Natural killer cell (primary cell): ENCODE results near the gene MCTP2. TPM values are rescaled to one million over a fixed set of nuclear protein-coding genes. Genes with fewer than 3 reads are reported as not detected.

Experiments
- ATAC-seq, 3 donors: fragments of 150-1000 bp in 2 of 3; fragments of 200-7000 bp in 1 of 3; cut with Tn5 transposase; 1 replicate in 1 of 3; 2 replicates in 2 of 3; pipeline ENCODE4 v1.10.0; 2021; ENCODE audit warnings: mild to moderate bottlenecking in 2 of 3, moderate library complexity in 2 of 3
- DNase-seq, 2 donors: peaks; one replicate each; pipeline versions ENCODE4 v3.0.0 to v3.0.0-alpha.2; 2013 to 2021; ENCODE audit warnings: mixed read lengths in 1 of 2
- H3K27ac ChIP-seq: one replicate; pipeline ENCODE4 v1.5.1; 2013; ENCODE audit warnings: mild to moderate bottlenecking, low read length
- H3K27me3 ChIP-seq: one replicate; pipeline ENCODE4 v1.6.1; 2013; ENCODE audit warnings: low read length; ENCODE audit not compliant: control insufficient read depth, insufficient read depth
- H3K36me3 ChIP-seq: one replicate; pipeline ENCODE4 v1.6.1; 2013; ENCODE audit warnings: low read length; ENCODE audit not compliant: control insufficient read depth, insufficient read depth
- H3K4me1 ChIP-seq: one replicate; pipeline ENCODE4 v1.6.1; 2013; ENCODE audit warnings: low read length; ENCODE audit not compliant: control insufficient read depth, insufficient read depth
- H3K4me3 ChIP-seq: one replicate; pipeline ENCODE4 v1.5.1; 2013; ENCODE audit warnings: low read length
- H3K9me3 ChIP-seq: one replicate; pipeline ENCODE4 v1.6.1; 2013; ENCODE audit warnings: low read length; ENCODE audit not compliant: control insufficient read depth, insufficient read depth
- H3K27ac Mint-ChIP-seq, 2 donors: one replicate each; pipeline ENCODE4 v1.8.0; 2022; ENCODE audit warnings: mild to moderate bottlenecking in 2 of 2, mixed read lengths in 2 of 2, moderate library complexity in 1 of 2
- H3K27me3 Mint-ChIP-seq, 2 donors: one replicate each; pipeline ENCODE4 v1.8.0; 2022; ENCODE audit warnings: low read depth in 2 of 2, mixed read lengths in 2 of 2
- H3K36me3 Mint-ChIP-seq: one replicate; pipeline ENCODE4 v1.8.0; 2022; ENCODE audit warnings: mixed read lengths
- H3K4me1 Mint-ChIP-seq, 2 donors: one replicate each; pipeline ENCODE4 v1.8.0; 2022; ENCODE audit warnings: mixed read lengths in 2 of 2
- H3K4me3 Mint-ChIP-seq: one replicate; pipeline ENCODE4 v1.8.0; 2022; ENCODE audit warnings: mild to moderate bottlenecking, moderate library complexity, mixed read lengths
- H3K9me3 Mint-ChIP-seq, 2 donors: one replicate each; pipeline ENCODE4 v1.8.0; 2022; ENCODE audit warnings: mixed read lengths in 2 of 2
- CTCF ChIP-seq: fragments of 200-600 bp; IDR thresholded peaks from one replicate; pipeline ENCODE4 v1.8.0; 2022; ENCODE audit warnings: antibody characterized with exemption
- WGBS: methylation state at CpG from one replicate; pipeline ENCODE4 v1.1.7; 2013; ENCODE audit warnings: missing lambda C conversion rate; ENCODE audit not compliant: insufficient coverage; 5-methylcytosine and 5-hydroxymethylcytosine counted together
- intact Hi-C: fragments of 100-400 bp; cut with micrococcal nuclease; formaldehyde crosslinking; loops from one replicate; pipeline ENCODE4 v1.14.2; 2022
- total RNA-seq, 4 donors: library from RNA; stranded (reverse); fragments of 120-200 nt in 1 of 4; gene quantifications; one replicate each; pipeline versions ENCODE4 v1.2.3 to v1.2.4, GENCODE V29; 2013 to 2022

The MCTP2 gene
- total RNA-seq, 3 donors from 2014 or later (not counting 1 experiment from before 2014, with no cell fraction given) = 235 to 312 (median 261) TPM

- WGBS = 98% methylated on average over 3 of the region's 3 CpGs
- no peak for TF ChIP-seq CTCF
- peaks cover 69% of the 10 kb centered on the region for H3K36me3 ChIP-seq
Observed at GRCh38 chr15:94353488-94353820, 122.1 kb downstream of the MCTP2 start.

GRCh38 chr15:94354655-94355054 is 123.3 kb downstream of the MCTP2 start:
- H3K9me3 ChIP-seq = no peaks in the 10 kb centered on the region
- no peak overlapping the region for H3K4me3 ChIP-seq
- peaks cover 68% of the 10 kb centered on the region for H3K36me3 ChIP-seq
- no peaks in the 10 kb centered on the region for H3K36me3 Mint-ChIP-seq
- no peak overlapping the region for H3K27ac ChIP-seq
- H3K27me3 ChIP-seq = no peaks in the 10 kb centered on the region
- H3K4me1 Mint-ChIP-seq = peaks cover 6 to 39% of the 10 kb centered on the region in 2 donors
- H3K4me3 Mint-ChIP-seq = no peak overlapping the region
- ATAC-seq (no peak), DNase-seq (no peak)
- peak overlapping the region; percentile 14 to 47 for H3K27ac Mint-ChIP-seq
- H3K27me3 Mint-ChIP-seq = no peaks in the 10 kb centered on the region
- no peak for TF ChIP-seq CTCF
- 94% methylated on average over 7 of the region's 9 CpGs for WGBS
- intact Hi-C loops = no loop called here
- no peaks in the 10 kb centered on the region for H3K9me3 Mint-ChIP-seq
- no peaks in the 10 kb centered on the region for H3K4me1 ChIP-seq

More at GRCh38 chr15:94353488-94353820, 122.1 kb downstream of the MCTP2 start:
- intact Hi-C loops = no loop called here
- H3K27ac Mint-ChIP-seq = no peak overlapping the region
- ATAC-seq (no peak), DNase-seq (no peak)
- H3K27me3 ChIP-seq = no peaks in the 10 kb centered on the region
- H3K36me3 Mint-ChIP-seq = no peaks in the 10 kb centered on the region
- no peaks in the 10 kb centered on the region for H3K4me1 ChIP-seq
- H3K27ac ChIP-seq = no peak overlapping the region
- H3K9me3 ChIP-seq = no peaks in the 10 kb centered on the region
- no peak overlapping the region for H3K4me3 Mint-ChIP-seq
- no peaks in the 10 kb centered on the region for H3K27me3 Mint-ChIP-seq
- peaks cover 14 to 46% of the 10 kb centered on the region in 2 donors for H3K4me1 Mint-ChIP-seq
- no peak overlapping the region for H3K4me3 ChIP-seq
- H3K9me3 Mint-ChIP-seq = no peaks in the 10 kb centered on the region

GRCh38 chr15:94359716-94360115 is 128.4 kb downstream of the MCTP2 start:
- Histone ChIP-seq H3K4me3 (no peak overlapping the region), H3K27ac (no peak overlapping the region)
- no peak overlapping the region for H3K4me3 Mint-ChIP-seq

More at GRCh38 chr15:94359716-94360115, 128.4 kb downstream of the MCTP2 start:
- peaks cover 17% of the 10 kb centered on the region for H3K36me3 Mint-ChIP-seq
- Histone ChIP-seq H3K36me3 (peaks cover 62% of the 10 kb centered on the region), H3K27me3 (no peaks in the 10 kb centered on the region), H3K4me1 (peaks cover 6% of the 10 kb centered on the region), H3K9me3 (no peaks in the 10 kb centered on the region)
- no peaks in the 10 kb centered on the region for H3K9me3 Mint-ChIP-seq
- no peak for TF ChIP-seq CTCF
- WGBS = 91% methylated on average over 3 of the region's 3 CpGs
- peaks cover 37 to 44% of the 10 kb centered on the region in 2 donors for H3K4me1 Mint-ChIP-seq
- H3K27me3 Mint-ChIP-seq = no peaks in the 10 kb centered on the region
- DNase-seq = no peak
- peak overlapping the region; percentile 78 to 81 for H3K27ac Mint-ChIP-seq
- peak in 1 of 3 donors; percentile 13 for ATAC-seq
- intact Hi-C loops = no loop called here
